B cell (primary cell): Measurements from ENCODE around the gene DNAH11. TPM values are rescaled to one million over a fixed set of nuclear protein-coding genes. Genes with fewer than 3 reads are reported as not detected.

ENCODE experiments used
- ATAC-seq: fragments of 200-7000 bp; cut with Tn5 transposase; one replicate; pipeline ENCODE4 v1.10.0; 2021; ENCODE audit warnings: low read depth, mild to moderate bottlenecking, moderate number of reproducible peaks, moderate library complexity
- CTCF ChIA-PET: fragments of 350-600 bp; sonication (Branson Sonifier 250); formaldehyde crosslinking; loops from one replicate; lab custom pipeline; 2021; ENCODE audit warnings: antibody characterized with exemption, inconsistent platforms; lab: Charles Lee
- POLR2A ChIA-PET: fragments of 350-600 bp; sonication (Branson Sonifier 250); formaldehyde crosslinking; loops from one replicate; lab custom pipeline; 2021; ENCODE audit warnings: antibody characterized with exemption; lab: Charles Lee
- DNase-seq: peaks from one replicate; pipeline ENCODE4 v3.0.0; 2013
- H2AFZ ChIP-seq: 2 replicates; pipeline ENCODE4 v1.6.1; 2012; ENCODE audit warnings: mild to moderate bottlenecking, low read depth, low read length; ENCODE audit not compliant: insufficient read depth, poor library complexity, severe bottlenecking
- H3K27ac ChIP-seq, 2 donors: 1 replicate in 1 of 2; 2 replicates in 1 of 2; pipeline ENCODE4 v1.5.1; 2012 to 2013; ENCODE audit warnings: low read length in 2 of 2, mild to moderate bottlenecking in 2 of 2, moderate library complexity in 1 of 2
- H3K27me3 ChIP-seq, 4 experiments: fragments of 200-600 bp in 1 of 4; sonication (generic) in 1 of 4; replicated peaks in 1 of 4; 1 replicate in 2 of 4; 2 replicates in 2 of 4; pipeline versions ENCODE4 v1.6.1 to v1.7.0; 2013 to 2016; ENCODE audit warnings: low read length in 3 of 4, mild to moderate bottlenecking in 2 of 4, mixed read lengths in 1 of 4, moderate library complexity in 1 of 4; ENCODE audit not compliant: insufficient read depth in 4 of 4, control insufficient read depth in 3 of 4; ENCODE audit errors: control extremely low read depth in 1 of 4
- H3K36me3 ChIP-seq, 2 experiments: replicated peaks in 1 of 2; 1 replicate in 1 of 2; 2 replicates in 1 of 2; pipeline versions ENCODE4 v1.6.1 to v1.7.1; 2013; ENCODE audit warnings: low read length in 1 of 2; ENCODE audit not compliant: insufficient read depth in 2 of 2, control insufficient read depth in 1 of 2; ENCODE audit errors: control extremely low read depth in 1 of 2, extremely low read depth in 1 of 2
- H3K4me1 ChIP-seq, 2 donors: fragments of 200-600 bp in 1 of 2; sonication (generic) in 1 of 2; 1 replicate in 1 of 2; 2 replicates in 1 of 2; pipeline versions ENCODE4 v1.5.1 to v1.6.1; 2013 to 2017; ENCODE audit warnings: low read length in 2 of 2; ENCODE audit not compliant: control insufficient read depth in 2 of 2, insufficient read depth in 2 of 2
- H3K4me2 ChIP-seq: replicated peaks from 2 replicates; pipeline ENCODE3; 2012; ENCODE audit warnings: mild to moderate bottlenecking, low read depth, low read length; ENCODE audit not compliant: poor library complexity, severe bottlenecking
- H3K4me3 ChIP-seq, 5 experiments: fragments of 200-600 bp in 1 of 5; sonication (generic) in 1 of 5; 1 replicate in 3 of 5; 2 replicates in 2 of 5; pipeline versions ENCODE4 v1.5.1 to v1.7.0; 2011 to 2016; ENCODE audit warnings: low read length in 4 of 5, mild to moderate bottlenecking in 4 of 5, low read depth in 2 of 5, control low read depth in 1 of 5, moderate library complexity in 1 of 5; ENCODE audit not compliant: insufficient read depth in 1 of 5; ENCODE audit errors: control extremely low read depth in 1 of 5, extremely low read depth in 1 of 5
- H3K79me2 ChIP-seq: fragments of 200-600 bp; sonication (generic); one replicate; pipeline ENCODE4 v1.6.0; 2016; ENCODE audit warnings: low read length; ENCODE audit not compliant: control insufficient read depth, insufficient read depth
- H3K9ac ChIP-seq: fragments of 200-600 bp; sonication (generic); 2 replicates; pipeline ENCODE4 v1.6.1; 2017; ENCODE audit warnings: mild to moderate bottlenecking, low read length, moderate library complexity
- H3K9me3 ChIP-seq, 3 donors: one replicate each; pipeline versions ENCODE4 v1.6.1 to v1.7.1; 2013; ENCODE audit warnings: low read length in 2 of 3; ENCODE audit not compliant: control insufficient read depth in 2 of 3, insufficient read depth in 1 of 3; ENCODE audit errors: control extremely low read depth in 1 of 3
- H4K20me1 ChIP-seq: 2 replicates; pipeline ENCODE4 v1.6.0; 2012; ENCODE audit warnings: mild to moderate bottlenecking, low read length; ENCODE audit not compliant: insufficient read depth, control insufficient read depth, poor library complexity, severe bottlenecking
- H3K27ac Mint-ChIP-seq: one replicate; pipeline ENCODE4 v1.8.0; 2021; ENCODE audit warnings: mixed read lengths
- H3K27me3 Mint-ChIP-seq: one replicate; pipeline ENCODE4 v1.8.0; 2021; ENCODE audit warnings: mixed read lengths
- H3K4me1 Mint-ChIP-seq: one replicate; pipeline ENCODE4 v1.8.0; 2021; ENCODE audit warnings: mixed read lengths
- H3K4me3 Mint-ChIP-seq: one replicate; pipeline ENCODE4 v1.8.0; 2021; ENCODE audit warnings: mixed read lengths
- H3K9me3 Mint-ChIP-seq: one replicate; pipeline ENCODE4 v1.8.0; 2022; ENCODE audit warnings: mixed read lengths; ENCODE audit not compliant: insufficient read depth
- CTCF ChIP-seq: fragments of 200-600 bp; IDR thresholded peaks from one replicate; pipeline ENCODE4 v1.8.0; 2022; ENCODE audit warnings: antibody characterized with exemption, mild to moderate bottlenecking
- EZH2 ChIP-seq: IDR thresholded peaks from 2 replicates; pipeline ENCODE4 v1.6.1; 2012; ENCODE audit warnings: borderline replicate concordance, low read depth, mild to moderate bottlenecking, moderate library complexity, low read length; ENCODE audit not compliant: insufficient read depth, poor library complexity, severe bottlenecking
- WGBS: methylation state at CpG from one replicate; pipeline ENCODE4 v1.1.5; 2013; ENCODE audit warnings: missing lambda C conversion rate; ENCODE audit not compliant: insufficient coverage; 5-methylcytosine and 5-hydroxymethylcytosine counted together
- intact Hi-C: fragments of 100-400 bp; cut with micrococcal nuclease; formaldehyde crosslinking; loops from one replicate; pipeline ENCODE4 v1.10.0; 2022
- polyA plus RNA-seq: library from polyadenylated mRNA; depleted of rRNA; stranded (reverse); fragments of >200 nt; gene quantifications from 2 replicates; pipeline ENCODE4 v1.2.3, GENCODE V29; 2012
- total RNA-seq, 2 donors: library from RNA; stranded (reverse); fragments of 120-200 nt in 1 of 2; gene quantifications; 1 replicate in 1 of 2; 2 replicates in 1 of 2; pipeline versions ENCODE4 v1.2.3 to v1.2.4, GENCODE V29; 2013 to 2022

The DNAH11 gene
- total and polyA plus RNA-seq, 2 donors (not counting 1 experiment from before 2014, with no cell fraction given): not detected

GRCh38 chr7:21754963-21755362 lies 212.1 kb downstream of the DNAH11 start:
- Histone ChIP-seq H3K4me3 (no peak overlapping the region), H3K4me1 (no peaks in the 10 kb centered on the region), H3K9me3 (no peaks in the 10 kb centered on the region), H3K4me2 (no peak overlapping the region), H3K9ac (no peak overlapping the region), H3K27ac (no peak overlapping the region), H2AFZ (no peak overlapping the region), H4K20me1 (no peaks in the 10 kb centered on the region), H3K36me3 (no peaks in the 10 kb centered on the region), H3K79me2 (no peaks in the 10 kb centered on the region), H3K27me3 (peaks cover 0 to 7% (median 2%) of the 10 kb centered on the region in 4 experiments)
- DNase-seq (no peak), ATAC-seq (no peak)
- ChIA-PET POLR2A (no interaction called here), CTCF (no interaction called here)
- intact Hi-C loops: no loop called here
- Mint-ChIP-seq H3K4me3 (no peak overlapping the region), H3K9me3 (no peaks in the 10 kb centered on the region), H3K27me3 (peaks cover 25% of the 10 kb centered on the region), H3K27ac (no peak overlapping the region), H3K4me1 (no peaks in the 10 kb centered on the region)
- 96% methylated on average over 2 of the region's 3 CpGs for WGBS
- TF ChIP-seq CTCF (no peak), EZH2 (no peak)

- no peak for ATAC-seq
These were observed 214.9 kb downstream of the DNAH11 start for GRCh38 chr7:21757537-21758282.

More at GRCh38 chr7:21757537-21758282, 214.9 kb downstream of the DNAH11 start:
- H3K36me3 ChIP-seq: no peaks in the 10 kb centered on the region
- H3K9me3 Mint-ChIP-seq: no peaks in the 10 kb centered on the region
- no peaks in the 10 kb centered on the region for H4K20me1 ChIP-seq
- no peak for TF ChIP-seq EZH2
- TF ChIP-seq CTCF: no peak
- ChIA-PET CTCF (no interaction called here), POLR2A (no interaction called here)
- WGBS: 81% methylated on average over 9 of the region's 11 CpGs
- no peak overlapping the region for H3K9ac ChIP-seq
- intact Hi-C loops: no loop called here
- no peaks in the 10 kb centered on the region for H3K4me1 Mint-ChIP-seq
- H3K9me3 ChIP-seq: no peaks in the 10 kb centered on the region
- H3K4me1 ChIP-seq: no peaks in the 10 kb centered on the region
- no peak overlapping the region for H3K4me3 ChIP-seq
- no peak for DNase-seq
- no peaks in the 10 kb centered on the region for H3K79me2 ChIP-seq
- no peak overlapping the region for H3K27ac ChIP-seq
- no peak overlapping the region for H3K4me2 ChIP-seq
- H2AFZ ChIP-seq: no peak overlapping the region
- H3K27me3 Mint-ChIP-seq: peaks cover 32% of the 10 kb centered on the region
- H3K27me3 ChIP-seq: peaks cover 0 to 7% (median 2%) of the 10 kb centered on the region in 4 experiments
- H3K4me3 Mint-ChIP-seq: no peak overlapping the region
- H3K27ac Mint-ChIP-seq: no peak overlapping the region
